ENCODE measurements around the gene HTR1D. TPM values are rescaled to one million over a fixed set of nuclear protein-coding genes. Genes with fewer than 3 reads are reported as not detected.

HTR1D gene
- total RNA-seq, 1 experiment from 2014 or later: 3.1 TPM

GRCh38 chr1:23249787-23250454 is 32.6 kb upstream of the HTR1D start:
- no peak overlapping the region for H2BK120ac ChIP-seq (ENCODE audit: low read depth, low read length, poor library complexity, severe bottlenecking)
- no peak overlapping the region for H3K4me2 ChIP-seq (ENCODE audit: insufficient read depth, insufficient read length, low read length)
- H3K23ac ChIP-seq (ENCODE audit: insufficient read length, low read depth, low read length): no peak overlapping the region
- no peak overlapping the region for H2AK5ac ChIP-seq (ENCODE audit: insufficient read length, low read length)
- H3K14ac ChIP-seq (ENCODE audit: insufficient read depth, low read length): no peak overlapping the region
- H2BK15ac ChIP-seq (ENCODE audit: low read depth, low read length): no peak overlapping the region
- Mint-ChIP-seq H3K27ac (no peak overlapping the region), H3K27me3 (ENCODE audit: low read depth) (peaks cover 8% of the 10 kb centered on the region; the same call in 1 of the 2 replicates), H3K4me3 (no peak overlapping the region), H3K36me3 (ENCODE audit: insufficient read depth in 1 of 3, low read depth in 3 of 3) (no peaks in the 10 kb centered on the region), H3K4me1 (peaks cover 17 to 23% of the 10 kb centered on the region in 2 experiments), H3K9me3 (no peaks in the 10 kb centered on the region; a peak in 1 of 5 replicates)
- no peaks in the 10 kb centered on the region for H3K23me2 ChIP-seq (ENCODE audit: insufficient read length, low read depth, low read length, poor library complexity, severe bottlenecking)
- no peak overlapping the region for H3K27ac ChIP-seq (ENCODE audit: insufficient read length, low read depth, low read length)
- no peak overlapping the region for H2BK12ac ChIP-seq (ENCODE audit: insufficient read length, low read depth, low read length)
- DNase-seq: no peak
- no peaks in the 10 kb centered on the region for H3K79me1 ChIP-seq (ENCODE audit: insufficient read depth, low read depth, low read length, poor library complexity, severe bottlenecking)
- WGBS (ENCODE audit: extremely low coverage, insufficient read length, low lambda C conversion rate): no CpG with 5 or more reads among the region's 6 CpGs
- no peaks in the 10 kb centered on the region for H3K4me1 ChIP-seq (ENCODE audit: insufficient read depth, low read length)
- no peaks in the 10 kb centered on the region for H3K27me3 ChIP-seq (ENCODE audit: insufficient read depth, low read length)
- H3K9ac ChIP-seq (ENCODE audit: extremely low read depth, insufficient read length, low read length): no peak overlapping the region
- H3K18ac ChIP-seq (ENCODE audit: insufficient read length, low read depth, low read length): no peak overlapping the region
- no peak overlapping the region for H2BK20ac ChIP-seq (ENCODE audit: low read depth, low read length, poor library complexity, severe bottlenecking)
- no peak overlapping the region for H3K4ac ChIP-seq (ENCODE audit: low read depth, low read length)
- no peaks in the 10 kb centered on the region for H3K9me3 ChIP-seq (ENCODE audit: control insufficient read depth, low read depth, low read length)
- no peak overlapping the region for H2AFZ ChIP-seq (ENCODE audit: low read length)
- H3K56ac ChIP-seq (ENCODE audit: insufficient read length, low read depth, low read length): no peak overlapping the region
- H3K79me2 ChIP-seq (ENCODE audit: insufficient read depth, low read length): no peaks in the 10 kb centered on the region
- H2BK5ac ChIP-seq (ENCODE audit: insufficient read length, low read length): no peak overlapping the region
- H4K5ac ChIP-seq (ENCODE audit: insufficient read length, low read depth, low read length): no peak overlapping the region
- H4K20me1 ChIP-seq (ENCODE audit: control insufficient read depth, insufficient read depth, insufficient read length): no peaks in the 10 kb centered on the region
- no peak overlapping the region for H3T11ph ChIP-seq (ENCODE audit: low read length)
- H4K91ac ChIP-seq (ENCODE audit: insufficient read length, low read depth, low read length): no peak overlapping the region
- H4K8ac ChIP-seq (replicated peaks; ENCODE audit: insufficient read length, low read depth, low read length): no peak overlapping the region
- TF ChIP-seq, protein P1, sequence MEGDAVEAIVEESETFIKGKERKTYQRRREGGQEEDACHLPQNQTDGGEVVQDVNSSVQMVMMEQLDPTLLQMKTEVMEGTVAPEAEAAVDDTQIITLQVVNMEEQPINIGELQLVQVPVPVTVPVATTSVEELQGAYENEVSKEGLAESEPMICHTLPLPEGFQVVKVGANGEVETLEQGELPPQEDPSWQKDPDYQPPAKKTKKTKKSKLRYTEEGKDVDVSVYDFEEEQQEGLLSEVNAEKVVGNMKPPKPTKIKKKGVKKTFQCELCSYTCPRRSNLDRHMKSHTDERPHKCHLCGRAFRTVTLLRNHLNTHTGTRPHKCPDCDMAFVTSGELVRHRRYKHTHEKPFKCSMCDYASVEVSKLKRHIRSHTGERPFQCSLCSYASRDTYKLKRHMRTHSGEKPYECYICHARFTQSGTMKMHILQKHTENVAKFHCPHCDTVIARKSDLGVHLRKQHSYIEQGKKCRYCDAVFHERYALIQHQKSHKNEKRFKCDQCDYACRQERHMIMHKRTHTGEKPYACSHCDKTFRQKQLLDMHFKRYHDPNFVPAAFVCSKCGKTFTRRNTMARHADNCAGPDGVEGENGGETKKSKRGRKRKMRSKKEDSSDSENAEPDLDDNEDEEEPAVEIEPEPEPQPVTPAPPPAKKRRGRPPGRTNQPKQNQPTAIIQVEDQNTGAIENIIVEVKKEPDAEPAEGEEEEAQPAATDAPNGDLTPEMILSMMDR (conservative IDR thresholded peaks at IDR 0.05): no peak

Measured in H9 (cell line).